WTC11 (cell line): ENCODE data around the gene ZNF175. TPM values are rescaled to one million over a fixed set of nuclear protein-coding genes. Genes with fewer than 3 reads are reported as not detected.

ENCODE experiments used
- ATAC-seq: fragments of 200-7000 bp; cut with Tn5 transposase; 2 replicates; pipeline ENCODE4 v1.10.0; 2021; ENCODE audit warnings: mild to moderate bottlenecking, moderate library complexity
- CTCF ChIA-PET: fragments of 300-600 bp; sonication (Branson Sonifier 250); formaldehyde crosslinking; loops from one replicate; lab custom pipeline; 2021; ENCODE audit warnings: antibody characterized with exemption; lab: Charles Lee
- POLR2A ChIA-PET: fragments of 350-600 bp; sonication (Branson Sonifier 250); formaldehyde crosslinking; loops from one replicate; lab custom pipeline; 2021; ENCODE audit warnings: antibody characterized with exemption; lab: Charles Lee
- DNase-seq: peaks from one replicate; pipeline ENCODE4 v3.0.0; 2021; ENCODE audit warnings: low spot score
- H3K27ac Mint-ChIP-seq: 2 replicates; pipeline ENCODE4 v1.8.0; 2021; ENCODE audit warnings: mixed read lengths
- H3K27me3 Mint-ChIP-seq: 2 replicates; pipeline ENCODE4 v1.8.0; 2021; ENCODE audit warnings: low read depth, mild to moderate bottlenecking, moderate library complexity, mixed read lengths
- H3K36me3 Mint-ChIP-seq: 2 replicates; pipeline ENCODE4 v1.8.0; 2021; ENCODE audit warnings: mixed read lengths
- H3K4me1 Mint-ChIP-seq: 2 replicates; pipeline ENCODE4 v1.8.0; 2022; ENCODE audit warnings: mixed read lengths
- H3K4me3 Mint-ChIP-seq: 2 replicates; pipeline ENCODE4 v1.8.0; 2021; ENCODE audit warnings: mild to moderate bottlenecking, moderate library complexity, mixed read lengths
- H3K9me3 Mint-ChIP-seq: 2 replicates; pipeline ENCODE4 v1.8.0; 2021; ENCODE audit warnings: mixed read lengths
- ATF1 ChIP-seq: sonication (generic); formaldehyde crosslinking; IDR thresholded peaks from 2 replicates; pipeline ENCODE4 v1.8.1; 2023; ENCODE audit warnings: mild to moderate bottlenecking, moderate library complexity, missing genetic modification reagents
- ATF6 ChIP-seq: sonication (generic); formaldehyde crosslinking; IDR thresholded peaks from 2 replicates; pipeline ENCODE4 v1.8.1; 2023; ENCODE audit warnings: mild to moderate bottlenecking, missing genetic modification reagents
- E2F1 ChIP-seq: sonication (generic); formaldehyde crosslinking; IDR thresholded peaks from 2 replicates; pipeline ENCODE4 v1.8.0; 2022; ENCODE audit warnings: mild to moderate bottlenecking, missing genetic modification reagents
- IRF2 ChIP-seq: sonication (generic); formaldehyde crosslinking; IDR thresholded peaks from 2 replicates; pipeline ENCODE4 v1.8.0; 2022; ENCODE audit warnings: low read depth, missing genetic modification reagents, borderline replicate concordance
- JAZF1 ChIP-seq: fragments of 250-450 bp; sonication (Bioruptor Pico); IDR thresholded peaks from 2 replicates; pipeline ENCODE4 v1.9.0; 2021; ENCODE audit warnings: moderate library complexity, mild to moderate bottlenecking, inconsistent platforms
- NFE2L1 ChIP-seq: sonication (generic); formaldehyde crosslinking; IDR thresholded peaks from 2 replicates; pipeline ENCODE4 v1.8.1; 2023; ENCODE audit warnings: missing genetic modification reagents
- TCF7 ChIP-seq: sonication (generic); formaldehyde crosslinking; IDR thresholded peaks from 2 replicates; pipeline ENCODE4 v1.8.0; 2022; ENCODE audit warnings: mild to moderate bottlenecking, low read depth, missing genetic modification reagents, moderate library complexity
- TEAD4 ChIP-seq: sonication (generic); formaldehyde crosslinking; IDR thresholded peaks from 2 replicates; pipeline ENCODE4 v1.8.0; 2022; ENCODE audit warnings: mild to moderate bottlenecking, missing genetic modification reagents
- ZNF416 ChIP-seq: fragments of 250-450 bp; sonication (Bioruptor Pico); IDR thresholded peaks from 2 replicates; pipeline ENCODE4 v1.9.0; 2021; ENCODE audit warnings: mild to moderate bottlenecking, inconsistent platforms
- ZNF423 ChIP-seq: fragments of 250-450 bp; sonication (Bioruptor Pico); IDR thresholded peaks from 2 replicates; pipeline ENCODE4 v2.1.2; 2022; ENCODE audit warnings: mild to moderate bottlenecking, moderate library complexity
- ZSCAN18 ChIP-seq: fragments of 250-450 bp; sonication (Bioruptor Pico); IDR thresholded peaks from 2 replicates; pipeline ENCODE4 v2.1.2; 2022; ENCODE audit warnings: mild to moderate bottlenecking, moderate library complexity
- total RNA-seq: library from RNA; stranded (reverse); gene quantifications from 3 replicates; pipeline ENCODE4 v1.2.3, GENCODE V29; 2021
- TF ChIP-seq, protein P1 (sequence below): fragments of 250-450 bp; sonication (Bioruptor Pico); IDR thresholded peaks from 2 replicates; pipeline ENCODE4 v1.9.0; 2021; ENCODE audit warnings: mild to moderate bottlenecking, borderline replicate concordance
- TF ChIP-seq, protein P2 (sequence below): sonication (generic); formaldehyde crosslinking; IDR thresholded peaks from 2 replicates; pipeline ENCODE4 v1.8.1; 2023; ENCODE audit warnings: mild to moderate bottlenecking, missing genetic modification reagents, moderate library complexity
- TF ChIP-seq, protein P3 (sequence below): sonication (generic); formaldehyde crosslinking; conservative IDR thresholded peaks from 2 replicates; pipeline ENCODE4 v1.8.1; 2022; ENCODE audit warnings: mild to moderate bottlenecking, missing genetic modification reagents
- TF ChIP-seq, protein P4 (sequence below): sonication (generic); formaldehyde crosslinking; IDR thresholded peaks from 2 replicates; pipeline ENCODE4 v1.8.1; 2023; ENCODE audit warnings: mild to moderate bottlenecking, missing genetic modification reagents, borderline replicate concordance
- TF ChIP-seq, protein P5 (sequence below): sonication (generic); formaldehyde crosslinking; IDR thresholded peaks from 2 replicates; pipeline ENCODE4 v1.8.1; 2023; ENCODE audit warnings: mild to moderate bottlenecking, missing genetic modification reagents
- TF ChIP-seq, protein P6 (sequence below): sonication (generic); formaldehyde crosslinking; IDR thresholded peaks from 2 replicates; pipeline ENCODE4 v1.8.1; 2023; ENCODE audit warnings: mild to moderate bottlenecking, moderate library complexity, missing genetic modification reagents

Gene ZNF175
- total RNA-seq, 1 experiment from 2014 or later, result 10.9 TPM

- TF ChIP-seq, protein P1, sequence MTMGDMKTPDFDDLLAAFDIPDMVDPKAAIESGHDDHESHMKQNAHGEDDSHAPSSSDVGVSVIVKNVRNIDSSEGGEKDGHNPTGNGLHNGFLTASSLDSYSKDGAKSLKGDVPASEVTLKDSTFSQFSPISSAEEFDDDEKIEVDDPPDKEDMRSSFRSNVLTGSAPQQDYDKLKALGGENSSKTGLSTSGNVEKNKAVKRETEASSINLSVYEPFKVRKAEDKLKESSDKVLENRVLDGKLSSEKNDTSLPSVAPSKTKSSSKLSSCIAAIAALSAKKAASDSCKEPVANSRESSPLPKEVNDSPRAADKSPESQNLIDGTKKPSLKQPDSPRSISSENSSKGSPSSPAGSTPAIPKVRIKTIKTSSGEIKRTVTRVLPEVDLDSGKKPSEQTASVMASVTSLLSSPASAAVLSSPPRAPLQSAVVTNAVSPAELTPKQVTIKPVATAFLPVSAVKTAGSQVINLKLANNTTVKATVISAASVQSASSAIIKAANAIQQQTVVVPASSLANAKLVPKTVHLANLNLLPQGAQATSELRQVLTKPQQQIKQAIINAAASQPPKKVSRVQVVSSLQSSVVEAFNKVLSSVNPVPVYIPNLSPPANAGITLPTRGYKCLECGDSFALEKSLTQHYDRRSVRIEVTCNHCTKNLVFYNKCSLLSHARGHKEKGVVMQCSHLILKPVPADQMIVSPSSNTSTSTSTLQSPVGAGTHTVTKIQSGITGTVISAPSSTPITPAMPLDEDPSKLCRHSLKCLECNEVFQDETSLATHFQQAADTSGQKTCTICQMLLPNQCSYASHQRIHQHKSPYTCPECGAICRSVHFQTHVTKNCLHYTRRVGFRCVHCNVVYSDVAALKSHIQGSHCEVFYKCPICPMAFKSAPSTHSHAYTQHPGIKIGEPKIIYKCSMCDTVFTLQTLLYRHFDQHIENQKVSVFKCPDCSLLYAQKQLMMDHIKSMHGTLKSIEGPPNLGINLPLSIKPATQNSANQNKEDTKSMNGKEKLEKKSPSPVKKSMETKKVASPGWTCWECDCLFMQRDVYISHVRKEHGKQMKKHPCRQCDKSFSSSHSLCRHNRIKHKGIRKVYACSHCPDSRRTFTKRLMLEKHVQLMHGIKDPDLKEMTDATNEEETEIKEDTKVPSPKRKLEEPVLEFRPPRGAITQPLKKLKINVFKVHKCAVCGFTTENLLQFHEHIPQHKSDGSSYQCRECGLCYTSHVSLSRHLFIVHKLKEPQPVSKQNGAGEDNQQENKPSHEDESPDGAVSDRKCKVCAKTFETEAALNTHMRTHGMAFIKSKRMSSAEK (CRISPR knock-in tag), result no peak
- no peak for TF ChIP-seq ZSCAN18 (CRISPR knock-in tag)
- TF ChIP-seq ZNF423, result no peak
- no peak for TF ChIP-seq TCF7 (CRISPR knock-in tag)
- no peak for TF ChIP-seq NFE2L1 (CRISPR knock-in tag)
- TF ChIP-seq, protein P2, sequence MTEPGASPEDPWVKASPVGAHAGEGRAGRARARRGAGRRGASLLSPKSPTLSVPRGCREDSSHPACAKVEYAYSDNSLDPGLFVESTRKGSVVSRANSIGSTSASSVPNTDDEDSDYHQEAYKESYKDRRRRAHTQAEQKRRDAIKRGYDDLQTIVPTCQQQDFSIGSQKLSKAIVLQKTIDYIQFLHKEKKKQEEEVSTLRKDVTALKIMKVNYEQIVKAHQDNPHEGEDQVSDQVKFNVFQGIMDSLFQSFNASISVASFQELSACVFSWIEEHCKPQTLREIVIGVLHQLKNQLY, result no peak
- TF ChIP-seq, protein P3, sequence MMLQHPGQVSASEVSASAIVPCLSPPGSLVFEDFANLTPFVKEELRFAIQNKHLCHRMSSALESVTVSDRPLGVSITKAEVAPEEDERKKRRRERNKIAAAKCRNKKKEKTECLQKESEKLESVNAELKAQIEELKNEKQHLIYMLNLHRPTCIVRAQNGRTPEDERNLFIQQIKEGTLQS (CRISPR knock-in tag), result no peak
- TF ChIP-seq, protein P4, sequence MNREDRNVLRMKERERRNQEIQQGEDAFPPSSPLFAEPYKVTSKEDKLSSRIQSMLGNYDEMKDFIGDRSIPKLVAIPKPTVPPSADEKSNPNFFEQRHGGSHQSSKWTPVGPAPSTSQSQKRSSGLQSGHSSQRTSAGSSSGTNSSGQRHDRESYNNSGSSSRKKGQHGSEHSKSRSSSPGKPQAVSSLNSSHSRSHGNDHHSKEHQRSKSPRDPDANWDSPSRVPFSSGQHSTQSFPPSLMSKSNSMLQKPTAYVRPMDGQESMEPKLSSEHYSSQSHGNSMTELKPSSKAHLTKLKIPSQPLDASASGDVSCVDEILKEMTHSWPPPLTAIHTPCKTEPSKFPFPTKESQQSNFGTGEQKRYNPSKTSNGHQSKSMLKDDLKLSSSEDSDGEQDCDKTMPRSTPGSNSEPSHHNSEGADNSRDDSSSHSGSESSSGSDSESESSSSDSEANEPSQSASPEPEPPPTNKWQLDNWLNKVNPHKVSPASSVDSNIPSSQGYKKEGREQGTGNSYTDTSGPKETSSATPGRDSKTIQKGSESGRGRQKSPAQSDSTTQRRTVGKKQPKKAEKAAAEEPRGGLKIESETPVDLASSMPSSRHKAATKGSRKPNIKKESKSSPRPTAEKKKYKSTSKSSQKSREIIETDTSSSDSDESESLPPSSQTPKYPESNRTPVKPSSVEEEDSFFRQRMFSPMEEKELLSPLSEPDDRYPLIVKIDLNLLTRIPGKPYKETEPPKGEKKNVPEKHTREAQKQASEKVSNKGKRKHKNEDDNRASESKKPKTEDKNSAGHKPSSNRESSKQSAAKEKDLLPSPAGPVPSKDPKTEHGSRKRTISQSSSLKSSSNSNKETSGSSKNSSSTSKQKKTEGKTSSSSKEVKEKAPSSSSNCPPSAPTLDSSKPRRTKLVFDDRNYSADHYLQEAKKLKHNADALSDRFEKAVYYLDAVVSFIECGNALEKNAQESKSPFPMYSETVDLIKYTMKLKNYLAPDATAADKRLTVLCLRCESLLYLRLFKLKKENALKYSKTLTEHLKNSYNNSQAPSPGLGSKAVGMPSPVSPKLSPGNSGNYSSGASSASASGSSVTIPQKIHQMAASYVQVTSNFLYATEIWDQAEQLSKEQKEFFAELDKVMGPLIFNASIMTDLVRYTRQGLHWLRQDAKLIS, result no peak
- TF ChIP-seq, protein P5, sequence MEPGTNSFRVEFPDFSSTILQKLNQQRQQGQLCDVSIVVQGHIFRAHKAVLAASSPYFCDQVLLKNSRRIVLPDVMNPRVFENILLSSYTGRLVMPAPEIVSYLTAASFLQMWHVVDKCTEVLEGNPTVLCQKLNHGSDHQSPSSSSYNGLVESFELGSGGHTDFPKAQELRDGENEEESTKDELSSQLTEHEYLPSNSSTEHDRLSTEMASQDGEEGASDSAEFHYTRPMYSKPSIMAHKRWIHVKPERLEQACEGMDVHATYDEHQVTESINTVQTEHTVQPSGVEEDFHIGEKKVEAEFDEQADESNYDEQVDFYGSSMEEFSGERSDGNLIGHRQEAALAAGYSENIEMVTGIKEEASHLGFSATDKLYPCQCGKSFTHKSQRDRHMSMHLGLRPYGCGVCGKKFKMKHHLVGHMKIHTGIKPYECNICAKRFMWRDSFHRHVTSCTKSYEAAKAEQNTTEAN (CRISPR knock-in tag), result no peak
- no peak for TF ChIP-seq IRF2 (CRISPR knock-in tag)
- TF ChIP-seq ATF1 (CRISPR knock-in tag), result no peak
- TF ChIP-seq JAZF1 (CRISPR knock-in tag), result no peak
- TF ChIP-seq TEAD4 (CRISPR knock-in tag), result no peak
Observed at GRCh38 chr19:51637362-51637978, 66.4 kb downstream of the ZNF175 start (continued).

DNA sequence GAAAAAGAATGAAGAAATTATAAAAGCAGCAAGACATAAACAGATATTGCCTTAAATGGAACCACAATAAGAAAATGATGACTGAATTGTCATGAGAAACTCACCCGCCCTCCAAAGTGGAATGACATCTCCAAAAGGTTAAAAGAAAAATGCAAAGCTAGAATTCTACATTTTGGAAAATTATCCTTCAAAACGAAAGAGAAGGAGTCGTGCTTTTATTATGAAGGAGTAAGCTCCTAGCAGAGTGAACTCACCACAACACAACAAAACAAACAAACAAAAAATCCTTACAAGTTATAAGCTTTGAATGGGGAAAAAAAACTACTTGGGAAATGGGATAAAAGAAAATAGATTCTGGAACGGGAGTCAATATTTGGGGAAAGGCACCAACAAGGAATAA lies 68.8 kb downstream of the ZNF175 start:
- no peaks in the 10 kb centered on the region for H3K4me1 Mint-ChIP-seq
- CTCF ChIA-PET, result no interaction called here
- no peaks in the 10 kb centered on the region for H3K27me3 Mint-ChIP-seq
- no peaks in the 10 kb centered on the region for H3K9me3 Mint-ChIP-seq
- no peaks in the 10 kb centered on the region for H3K36me3 Mint-ChIP-seq
- H3K27ac Mint-ChIP-seq, result no peak overlapping the region
- POLR2A ChIA-PET, result no interaction called here
- ATAC-seq, result no peak
- DNase-seq, result no peak
- no peak overlapping the region for H3K4me3 Mint-ChIP-seq
- TF ChIP-seq ATF6 (CRISPR knock-in tag) (no peak), ZNF416 (CRISPR knock-in tag) (no peak), E2F1 (CRISPR knock-in tag) (no peak)
- TF ChIP-seq, protein P6, sequence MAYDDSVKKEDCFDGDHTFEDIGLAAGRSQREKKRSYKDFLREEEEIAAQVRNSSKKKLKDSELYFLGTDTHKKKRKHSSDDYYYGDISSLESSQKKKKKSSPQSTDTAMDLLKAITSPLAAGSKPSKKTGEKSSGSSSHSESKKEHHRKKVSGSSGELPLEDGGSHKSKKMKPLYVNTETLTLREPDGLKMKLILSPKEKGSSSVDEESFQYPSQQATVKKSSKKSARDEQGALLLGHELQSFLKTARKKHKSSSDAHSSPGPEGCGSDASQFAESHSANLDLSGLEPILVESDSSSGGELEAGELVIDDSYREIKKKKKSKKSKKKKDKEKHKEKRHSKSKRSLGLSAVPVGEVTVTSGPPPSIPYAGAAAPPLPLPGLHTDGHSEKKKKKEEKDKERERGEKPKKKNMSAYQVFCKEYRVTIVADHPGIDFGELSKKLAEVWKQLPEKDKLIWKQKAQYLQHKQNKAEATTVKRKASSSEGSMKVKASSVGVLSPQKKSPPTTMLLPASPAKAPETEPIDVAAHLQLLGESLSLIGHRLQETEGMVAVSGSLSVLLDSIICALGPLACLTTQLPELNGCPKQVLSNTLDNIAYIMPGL (CRISPR knock-in tag), result no peak
